ENCODE data around the gene PDCD6IP. TPM values are rescaled to one million over a fixed set of nuclear protein-coding genes. Genes with fewer than 3 reads are reported as not detected.
A peak's percentile ranks its signal among the peaks of the same experiment; 100 is the strongest.

The PDCD6IP gene
- polyA plus RNA-seq, 3 donors, result 88.8 to 100 (median 90.2) TPM

GRCh38 chr3:33858131-33858530 is 59.7 kb downstream of the PDCD6IP start:
- Histone ChIP-seq H3K79me2 (ENCODE audit: insufficient read depth, low read length) (no peaks in the 10 kb centered on the region), H3K9me3 (replicated peaks in 1 of 2; ENCODE audit: control insufficient read depth in 1 of 2, insufficient read depth in 1 of 2, low read length in 2 of 2) (no peaks in the 10 kb centered on the region), H3K36me3 (replicated peaks in 1 of 2; ENCODE audit: control insufficient read depth in 1 of 2, insufficient read depth in 2 of 2, low read length in 2 of 2) (peaks cover 67 to 98% of the 10 kb centered on the region in 2 donors), H4K20me1 (ENCODE audit: insufficient read depth, low read length) (peaks cover 3% of the 10 kb centered on the region), H3K27ac (ENCODE audit: low read depth in 1 of 2, low read length in 2 of 2) (no peak overlapping the region), H3K4me2 (replicated peaks; ENCODE audit: extremely low read depth, low read length, poor library complexity, severe bottlenecking) (no peak overlapping the region), H2AFZ (ENCODE audit: insufficient read depth, low read depth, low read length, poor library complexity, severe bottlenecking) (no peak overlapping the region), H3K4me3 (replicated peaks in 1 of 3; ENCODE audit: low read depth in 2 of 3, low read length in 3 of 3) (no peak overlapping the region), H3K9ac (ENCODE audit: insufficient read depth, low read length, poor library complexity, severe bottlenecking) (no peak overlapping the region), H3K4me1 (ENCODE audit: control insufficient read depth in 1 of 2, insufficient read depth in 2 of 2, low read length in 2 of 2) (no peaks in the 10 kb centered on the region), H3K27me3 (ENCODE audit: control insufficient read depth in 2 of 2, insufficient read depth in 2 of 2, low read length in 2 of 2) (no peaks in the 10 kb centered on the region)
- TF ChIP-seq CTCF (IDR thresholded peaks at IDR 0.05), result no peak
- Mint-ChIP-seq H3K4me3 (no peak overlapping the region), H3K36me3 (peaks cover 68 to 82% of the 10 kb centered on the region in 2 donors), H3K27me3 (ENCODE audit: low read depth in 3 of 3) (peaks cover 0 to 2% (median 0%) of the 10 kb centered on the region in 3 donors), H3K4me1 (no peaks in the 10 kb centered on the region), H3K27ac (no peak overlapping the region), H3K9me3 (no peaks in the 10 kb centered on the region)
- intact Hi-C loops (cut with micrococcal nuclease), result no loop called here
- no CpG with 5 or more reads among the region's 4 CpGs for WGBS (ENCODE audit: insufficient coverage)
- DNase-seq, result no peak

- Histone ChIP-seq H3K27me3 (ENCODE audit: control insufficient read depth in 2 of 2, insufficient read depth in 2 of 2, low read length in 2 of 2) (no peaks in the 10 kb centered on the region), H3K4me1 (ENCODE audit: control insufficient read depth in 1 of 2, insufficient read depth in 2 of 2, low read length in 2 of 2) (no peaks in the 10 kb centered on the region), H2AFZ (ENCODE audit: insufficient read depth, low read depth, low read length, poor library complexity, severe bottlenecking) (no peak overlapping the region), H4K20me1 (ENCODE audit: insufficient read depth, low read length) (no peaks in the 10 kb centered on the region), H3K79me2 (ENCODE audit: insufficient read depth, low read length) (no peaks in the 10 kb centered on the region), H3K4me3 (replicated peaks in 1 of 3; ENCODE audit: low read depth in 2 of 3, low read length in 3 of 3) (no peak overlapping the region), H3K9ac (ENCODE audit: insufficient read depth, low read length, poor library complexity, severe bottlenecking) (no peak overlapping the region), H3K9me3 (replicated peaks in 1 of 2; ENCODE audit: control insufficient read depth in 1 of 2, insufficient read depth in 1 of 2, low read length in 2 of 2) (no peaks in the 10 kb centered on the region), H3K4me2 (replicated peaks; ENCODE audit: extremely low read depth, low read length, poor library complexity, severe bottlenecking) (no peak overlapping the region), H3K36me3 (replicated peaks in 1 of 2; ENCODE audit: control insufficient read depth in 1 of 2, insufficient read depth in 2 of 2, low read length in 2 of 2) (peaks cover 70 to 98% of the 10 kb centered on the region in 2 donors), H3K27ac (ENCODE audit: low read depth in 1 of 2, low read length in 2 of 2) (no peak overlapping the region)
- no peak for TF ChIP-seq CTCF (IDR thresholded peaks at IDR 0.05)
- no CpG with 5 or more reads among the region's 4 CpGs for WGBS (ENCODE audit: insufficient coverage)
- Mint-ChIP-seq H3K4me3 (no peak overlapping the region), H3K27me3 (ENCODE audit: low read depth in 3 of 3) (peaks cover 0 to 2% (median 0%) of the 10 kb centered on the region in 3 donors), H3K36me3 (peaks cover 72 to 84% of the 10 kb centered on the region in 2 donors), H3K27ac (peak overlapping the region in 1 of 7 donors; percentile 12), H3K4me1 (no peaks in the 10 kb centered on the region), H3K9me3 (no peaks in the 10 kb centered on the region)
- DNase-seq, result no peak
- intact Hi-C loops (cut with micrococcal nuclease), result no loop called here
These were observed 62.1 kb downstream of the PDCD6IP start for GRCh38 chr3:33860373-33861050.

Measured in CD14-positive monocyte (primary cell).